H1 (cell line): ENCODE measurements around the gene CDC45. TPM values are rescaled to one million over a fixed set of nuclear protein-coding genes. Genes with fewer than 3 reads are reported as not detected.

Experiments used
- CTCF ChIA-PET: fragments of 300-600 bp; sonication (Branson Sonifier 250); formaldehyde crosslinking; loops from one replicate; lab custom pipeline; 2021; ENCODE audit not compliant: partially characterized antibody; lab: Charles Lee
- POLR2A ChIA-PET: fragments of 300-600 bp; sonication (Branson Sonifier 250); formaldehyde crosslinking; loops from one replicate; lab custom pipeline; 2021; ENCODE audit warnings: inconsistent platforms; ENCODE audit not compliant: partially characterized antibody; lab: Charles Lee
- DNase-seq, 2 experiments: peaks; one replicate each; pipeline versions ENCODE4 v3.0.0 to v3.0.0-alpha.2; 2010 to 2022; ENCODE audit warnings: low spot score in 2 of 2, low read depth in 1 of 2, mixed read lengths in 1 of 2
- FAIRE-seq: peaks from 2 replicates; lab custom pipeline; 2011; peaks lifted over from hg19 to GRCh38; lab: Jason Lieb, UNC
- H2AFZ ChIP-seq: 2 replicates; pipeline ENCODE4 v1.8.1; 2012; ENCODE audit warnings: low read length, inconsistent platforms
- H2AK5ac ChIP-seq: 2 replicates; pipeline ENCODE4 v1.6.1; 2013; ENCODE audit warnings: low read depth, low read length
- H2BK120ac ChIP-seq: replicated peaks from 2 replicates; pipeline ENCODE3; 2013; ENCODE audit warnings: low read depth, low read length, inconsistent platforms
- H2BK12ac ChIP-seq: 2 replicates; pipeline ENCODE4 v1.6.1; 2013; ENCODE audit warnings: low read depth, low read length
- H2BK15ac ChIP-seq: 2 replicates; pipeline ENCODE4 v1.6.1; 2013; ENCODE audit warnings: low read length
- H2BK20ac ChIP-seq: 2 replicates; pipeline ENCODE4 v1.6.1; 2013; ENCODE audit warnings: low read length
- H2BK5ac ChIP-seq: 2 replicates; pipeline ENCODE4 v1.6.1; 2013; ENCODE audit warnings: low read depth, low read length
- H3K14ac ChIP-seq: 2 replicates; pipeline ENCODE4 v1.6.1; 2013; ENCODE audit warnings: inconsistent platforms; ENCODE audit not compliant: insufficient read length
- H3K18ac ChIP-seq: 2 replicates; pipeline ENCODE4 v1.6.1; 2013; ENCODE audit warnings: low read length; ENCODE audit errors: extremely low read depth
- H3K23ac ChIP-seq: 2 replicates; pipeline ENCODE4 v1.6.1; 2013; ENCODE audit warnings: inconsistent platforms; ENCODE audit not compliant: insufficient read length
- H3K23me2 ChIP-seq: 2 replicates; pipeline ENCODE4 v1.6.1; 2013; ENCODE audit warnings: low read depth, low read length
- H3K27ac ChIP-seq: 2 replicates; pipeline ENCODE4 v1.6.1; 2011; ENCODE audit warnings: low read depth, low read length, inconsistent platforms
- H3K27me3 ChIP-seq, 4 experiments: replicated peaks in 1 of 4; 1 replicate in 1 of 4; 2 replicates in 3 of 4; pipeline versions ENCODE4 v1.6.1 to v1.8.1; 2011 to 2013; ENCODE audit warnings: low read length in 3 of 4, mild to moderate bottlenecking in 3 of 4, inconsistent platforms in 2 of 4, mixed read lengths in 2 of 4, moderate library complexity in 1 of 4; ENCODE audit not compliant: control insufficient read depth in 3 of 4, insufficient read depth in 3 of 4; ENCODE audit errors: extremely low read depth in 1 of 4
- H3K36me3 ChIP-seq, 4 experiments: 2 replicates each; pipeline versions ENCODE4 v1.6.1 to v1.8.1; 2011 to 2013; ENCODE audit warnings: mild to moderate bottlenecking in 4 of 4, low read length in 3 of 4, moderate library complexity in 2 of 4, control low read depth in 1 of 4, inconsistent platforms in 1 of 4; ENCODE audit not compliant: insufficient read depth in 4 of 4, control insufficient read depth in 2 of 4
- H3K4ac ChIP-seq: replicated peaks from 2 replicates; pipeline ENCODE3; 2013; ENCODE audit warnings: low read length, low read depth, mixed read lengths, inconsistent platforms; ENCODE audit not compliant: insufficient read length
- H3K4me1 ChIP-seq, 4 experiments: replicated peaks in 1 of 4; 1 replicate in 1 of 4; 2 replicates in 3 of 4; pipeline versions ENCODE4 v1.6.1 to v1.8.1; 2011 to 2013; ENCODE audit warnings: low read length in 3 of 4, inconsistent platforms in 2 of 4, mixed read lengths in 1 of 4; ENCODE audit not compliant: insufficient read depth in 4 of 4, control insufficient read depth in 3 of 4
- H3K4me2 ChIP-seq, 2 experiments: 2 replicates each; pipeline versions ENCODE4 v1.6.1 to v1.8.1; 2011 to 2013; ENCODE audit warnings: low read depth in 2 of 2, low read length in 2 of 2, control low read depth in 1 of 2, inconsistent platforms in 1 of 2, mild to moderate bottlenecking in 1 of 2; ENCODE audit not compliant: insufficient read depth in 1 of 2
- H3K4me3 ChIP-seq, 4 experiments: fragments of 200-600, 300-600 bp in 1 of 4; sonication (generic), shearing (Covaris generic), sonication (Bioruptor Twin) in 1 of 4; 2 replicates each; pipeline versions ENCODE4 v1.5.1 to v1.8.1; 2011 to 2016; ENCODE audit warnings: low read length in 4 of 4, low read depth in 3 of 4, control low read depth in 2 of 4, inconsistent platforms in 2 of 4, mild to moderate bottlenecking in 2 of 4, mixed read lengths in 1 of 4, moderate library complexity in 1 of 4; ENCODE audit not compliant: insufficient read depth in 2 of 4; ENCODE audit errors: extremely low read depth in 1 of 4
- H3K56ac ChIP-seq: replicated peaks from 2 replicates; pipeline ENCODE3; 2013; ENCODE audit warnings: low read depth, mild to moderate bottlenecking, mixed read lengths, low read length, inconsistent platforms; ENCODE audit not compliant: insufficient read length
- H3K79me1 ChIP-seq: 2 replicates; pipeline ENCODE4 v1.6.1; 2013; ENCODE audit warnings: low read depth, low read length, control low read depth
- H3K79me2 ChIP-seq, 2 experiments: 2 replicates each; pipeline versions ENCODE4 v1.6.1 to v1.8.1; 2012 to 2013; ENCODE audit warnings: low read length in 2 of 2, mild to moderate bottlenecking in 2 of 2, inconsistent platforms in 1 of 2; ENCODE audit not compliant: insufficient read depth in 2 of 2, control insufficient read depth in 1 of 2
- H3K9ac ChIP-seq, 4 experiments: replicated peaks in 1 of 4; 1 replicate in 1 of 4; 2 replicates in 3 of 4; pipeline versions ENCODE4 v1.6.1 to v1.8.1; 2011 to 2013; ENCODE audit warnings: low read depth in 3 of 4, low read length in 3 of 4, control low read depth in 2 of 4, mild to moderate bottlenecking in 2 of 4, moderate library complexity in 2 of 4, inconsistent platforms in 1 of 4; ENCODE audit errors: extremely low read depth in 1 of 4
- H3K9me3 ChIP-seq, 2 experiments: 2 replicates each; pipeline versions ENCODE4 v1.6.1 to v1.8.1; 2012 to 2013; ENCODE audit warnings: mild to moderate bottlenecking in 2 of 2, moderate library complexity in 2 of 2, control low read depth in 1 of 2, inconsistent platforms in 1 of 2, low read depth in 1 of 2, low read length in 1 of 2, mixed read lengths in 1 of 2; ENCODE audit not compliant: insufficient read depth in 2 of 2
- H4K20me1 ChIP-seq, 2 experiments: replicated peaks in 1 of 2; 2 replicates each; pipeline versions ENCODE3 to v1.8.1; 2011 to 2013; ENCODE audit warnings: inconsistent platforms in 2 of 2, low read length in 2 of 2, mild to moderate bottlenecking in 1 of 2; ENCODE audit not compliant: insufficient read depth in 2 of 2, control insufficient read depth in 1 of 2
- H4K5ac ChIP-seq: 2 replicates; pipeline ENCODE4 v1.6.1; 2013; ENCODE audit warnings: low read length, low read depth, mixed read lengths, inconsistent platforms; ENCODE audit not compliant: insufficient read length
- H4K8ac ChIP-seq: 2 replicates; pipeline ENCODE4 v1.8.0; 2013; ENCODE audit warnings: mild to moderate bottlenecking, moderate library complexity, low read length, inconsistent platforms; ENCODE audit not compliant: insufficient read depth; ENCODE audit errors: extremely low read depth
- H4K91ac ChIP-seq: replicated peaks from 2 replicates; pipeline ENCODE3; 2013; ENCODE audit warnings: low read length, mixed read lengths, inconsistent platforms; ENCODE audit not compliant: insufficient read length
- HDAC2 ChIP-seq, 2 experiments: fragments of 300-600 bp in 1 of 2; sonication (generic) in 1 of 2; IDR thresholded peaks; 2 replicates each; pipeline ENCODE4 v1.6.1; 2011 to 2012; ENCODE audit warnings: low read depth in 2 of 2, low read length in 2 of 2, mild to moderate bottlenecking in 2 of 2, moderate library complexity in 2 of 2, borderline replicate concordance in 1 of 2, inconsistent platforms in 1 of 2
- WGBS, 2 experiments: shearing (Covaris generic) in 1 of 2; methylation state at CpG; one replicate each; pipeline versions ENCODE4 v1.1.6 to v1.1.7; 2013 to 2015; ENCODE audit warnings: low lambda C conversion rate in 2 of 2, mixed read lengths in 2 of 2, inconsistent platforms in 1 of 2, low coverage in 1 of 2, missing lambda C conversion rate in 1 of 2; ENCODE audit not compliant: insufficient replicate concordance in 2 of 2, insufficient coverage in 1 of 2, insufficient read length in 1 of 2; ENCODE audit errors: extremely low coverage in 1 of 2, missing lambda C conversion rate in 1 of 2; 5-methylcytosine and 5-hydroxymethylcytosine counted together
- polyA plus RNA-seq, 7 experiments: library from polyadenylated mRNA; depleted of rRNA in 3 of 7; stranded (reverse) in 5 of 7; unstranded in 2 of 7; fragments of >200 nt in 5 of 7; fragments of 200-250 nt in 2 of 7; gene quantifications; 1 replicate in 5 of 7; 2 replicates in 1 of 7; 4 replicates in 1 of 7; pipeline versions ENCODE4 v1.2.1 to v1.2.3, GENCODE V29; 2011 to 2013; ENCODE audit warnings: missing spikeins in 2 of 7, mixed read lengths in 2 of 7
- total RNA-seq: library from RNA; stranded (reverse); fragmentation: NEBNext Ultra II Directional; extraction: Animal tissue kit (Norgen Biotek cat#: 25700); gene quantifications from 2 replicates; pipeline ENCODE4 v1.2.1, GENCODE V29; 2021

CDC45 gene
- total and polyA plus RNA-seq, 2 of the 8 experiments (the other 6 are each of a cell fraction or from before 2014, with no cell fraction given), result 31.9 to 37.7 TPM

DNA sequence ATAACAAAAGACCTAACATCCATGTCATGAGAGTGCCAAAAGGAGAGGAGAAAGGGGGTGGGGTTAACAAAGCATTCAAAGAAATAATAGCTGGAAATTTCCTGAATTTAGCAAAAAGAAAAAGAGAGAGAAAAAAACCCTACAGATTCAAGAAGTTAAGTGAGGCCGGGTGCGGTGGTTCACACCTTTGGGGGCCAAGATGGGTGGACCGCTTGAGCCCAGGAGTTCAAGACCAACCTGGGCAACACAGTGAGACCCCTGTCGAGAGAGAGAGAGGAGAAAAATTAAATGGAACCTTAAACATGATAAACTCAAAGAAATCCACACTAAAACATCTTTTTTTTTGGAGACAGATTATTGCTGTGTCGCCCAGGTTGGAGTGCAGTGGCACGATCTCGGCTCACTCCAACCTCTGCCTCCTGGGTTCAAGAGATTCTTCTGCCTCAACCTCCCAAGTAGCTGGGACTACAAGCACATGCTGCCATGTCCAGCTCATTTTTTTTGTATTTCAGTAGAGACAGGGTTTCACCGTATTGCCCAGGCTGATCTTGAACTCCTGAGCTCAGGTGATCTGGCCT is 53.4 kb downstream of the CDC45 start:
- no peak overlapping the region for H2BK12ac ChIP-seq
- H4K5ac ChIP-seq, result no peak overlapping the region
- H3K4ac ChIP-seq, result no peak overlapping the region
- no peaks in the 10 kb centered on the region for H3K27me3 ChIP-seq
- no peaks in the 10 kb centered on the region; a peak in 1 of 7 replicates for H3K4me1 ChIP-seq
- H2BK5ac ChIP-seq, result no peak overlapping the region
- no peak overlapping the region for H3K4me3 ChIP-seq
- H2BK120ac ChIP-seq, result no peak overlapping the region
- no peak overlapping the region for H2AK5ac ChIP-seq
- H3K79me2 ChIP-seq, result no peaks in the 10 kb centered on the region
- no peaks in the 10 kb centered on the region for H3K23me2 ChIP-seq
- no peaks in the 10 kb centered on the region for H3K9me3 ChIP-seq
- DNase-seq, result no peak
- no peak overlapping the region for H3K56ac ChIP-seq
- H4K8ac ChIP-seq, result no peak overlapping the region
- no peak overlapping the region for H4K91ac ChIP-seq
- H3K14ac ChIP-seq, result no peak overlapping the region
- H3K4me2 ChIP-seq, result no peak overlapping the region
- H2AFZ ChIP-seq, result no peak overlapping the region
- CTCF ChIA-PET, result interaction anchor here (0.8 to 1.1 kb wide), 2 partner anchors 12 to 97 kb away, joined by 3 to 5 read pairs; no protein-coding TSS in a partner anchor
- WGBS, 2 experiments, result 93% methylated on average over 8 of the region's 8 CpGs; no CpG with 5 or more reads in 1 of the 2 experiments
- no peaks in the 10 kb centered on the region for H3K36me3 ChIP-seq
- no peak for TF ChIP-seq HDAC2 (IDR thresholded peaks at IDR 0.05; ENCODE audit: borderline replicate concordance in 1 of 2, low read depth in 2 of 2, low read length in 2 of 2)
- TF ChIP-seq, all 59 proteins: peak for 0
- Histone ChIP-seq H3K79me1 (no peaks in the 10 kb centered on the region), H4K20me1 (no peaks in the 10 kb centered on the region), H2BK20ac (no peak overlapping the region), H2BK15ac (no peak overlapping the region), H3K23ac (no peak overlapping the region), H3K9ac (no peak overlapping the region), H3K18ac (no peak overlapping the region), H3K27ac (no peak overlapping the region)
- no peak for FAIRE-seq
- POLR2A ChIA-PET, result no interaction called here
